Measurements from ENCODE around the gene OR51B6. TPM values are rescaled to one million over a fixed set of nuclear protein-coding genes. Genes with fewer than 3 reads are reported as not detected.

Gene OR51B6
- total and polyA plus RNA-seq, 2 experiments from 2014 or later: not detected

- Histone ChIP-seq H3K9me2 (replicated peaks; ENCODE audit: insufficient read depth) (no peaks in the 10 kb centered on the region), H3K9me3 (ENCODE audit: low read depth) (no peaks in the 10 kb centered on the region), H3K4me3 (no peak overlapping the region), H2AFZ (no peak overlapping the region), H4K20me1 (ENCODE audit: insufficient read depth, poor library complexity, severe bottlenecking) (no peaks in the 10 kb centered on the region), H3K27ac (no peak overlapping the region), H3K4me2 (no peak overlapping the region), H3K36me3 (replicated peaks; ENCODE audit: insufficient read depth, low read depth) (no peaks in the 10 kb centered on the region), H3K4me1 (ENCODE audit: insufficient read depth) (no peaks in the 10 kb centered on the region), H3K79me2 (no peaks in the 10 kb centered on the region), H3K27me3 (no peaks in the 10 kb centered on the region)
- TF ChIP-seq EZH2 (IDR thresholded peaks at IDR 0.05; ENCODE audit: borderline replicate concordance): no peak
- TF ChIP-seq CTCF (IDR thresholded peaks at IDR 0.05; ENCODE audit: poor library complexity): peak; percentile 75
- WGBS (ENCODE audit: low lambda C conversion rate, missing lambda C conversion rate): 74% methylated on average over 4 of the region's 4 CpGs
- peak; percentile 79 for DNase-seq (ENCODE audit: low spot score)
These were observed 29.5 kb downstream of the OR51B6 start for GRCh38 chr11:5380740-5381342.

- no peak within 1 kb of the TSS for H3K4me3 ChIP-seq
- WGBS (ENCODE audit: low lambda C conversion rate, missing lambda C conversion rate): 71% methylated on average over 1 of the region's 1 CpG
- H3K4me2 ChIP-seq: no peak within 1 kb of the TSS
- no peaks in the 10 kb centered on the region for H3K9me2 ChIP-seq (replicated peaks; ENCODE audit: insufficient read depth)
- no peaks in the 10 kb centered on the region for H3K27me3 ChIP-seq
- no peaks in the 10 kb centered on the region for H3K79me2 ChIP-seq
- TF ChIP-seq CTCF (IDR thresholded peaks at IDR 0.05; ENCODE audit: poor library complexity) (no peak), EZH2 (IDR thresholded peaks at IDR 0.05; ENCODE audit: borderline replicate concordance) (no peak), EZH2phosphoT487 (IDR thresholded peaks at IDR 0.05; ENCODE audit: low read depth, severe bottlenecking, unreplicated experiment) (no peak)
- no peaks in the 10 kb centered on the region for H3K36me3 ChIP-seq (replicated peaks; ENCODE audit: insufficient read depth, low read depth)
- no peaks in the 10 kb centered on the region for H3K4me1 ChIP-seq (ENCODE audit: insufficient read depth)
- DNase-seq (ENCODE audit: low spot score): no peak
- no peak within 1 kb of the TSS for H2AFZ ChIP-seq
- H3K9me3 ChIP-seq (ENCODE audit: low read depth): no peaks in the 10 kb centered on the region
- H4K20me1 ChIP-seq (ENCODE audit: insufficient read depth, poor library complexity, severe bottlenecking): no peaks in the 10 kb centered on the region
- no peak within 1 kb of the TSS for H3K27ac ChIP-seq
These were observed 32.3 kb downstream of the OR51B6 start, which contains the start of gene OR51M1 for GRCh38 chr11:5383576-5383975. Gene OR51M1, plus strand, starts transcription at chr11:5383812. Its CDS starts 5,587 bp downstream, at chr11:5389399.

- no peaks in the 10 kb centered on the region for H3K79me2 ChIP-seq
- no peak for TF ChIP-seq CTCF (IDR thresholded peaks at IDR 0.05; ENCODE audit: poor library complexity)
- no peak for TF ChIP-seq EZH2phosphoT487 (IDR thresholded peaks at IDR 0.05; ENCODE audit: low read depth, severe bottlenecking, unreplicated experiment)
- TF ChIP-seq EZH2 (IDR thresholded peaks at IDR 0.05; ENCODE audit: borderline replicate concordance): no peak
- 78% methylated on average over 2 of the region's 2 CpGs for WGBS (ENCODE audit: low lambda C conversion rate, missing lambda C conversion rate)
- no peaks in the 10 kb centered on the region for H4K20me1 ChIP-seq (ENCODE audit: insufficient read depth, poor library complexity, severe bottlenecking)
- no peaks in the 10 kb centered on the region for H3K9me2 ChIP-seq (replicated peaks; ENCODE audit: insufficient read depth)
- no peak overlapping the region for H3K4me3 ChIP-seq
- H2AFZ ChIP-seq: no peak overlapping the region
- H3K4me1 ChIP-seq (ENCODE audit: insufficient read depth): no peaks in the 10 kb centered on the region
- no peak for DNase-seq (ENCODE audit: low spot score)
- H3K4me2 ChIP-seq: no peak overlapping the region
- H3K9me3 ChIP-seq (ENCODE audit: low read depth): no peaks in the 10 kb centered on the region
- no peak overlapping the region for H3K27ac ChIP-seq
- no peaks in the 10 kb centered on the region for H3K36me3 ChIP-seq (replicated peaks; ENCODE audit: insufficient read depth, low read depth)
- H3K27me3 ChIP-seq: no peaks in the 10 kb centered on the region
These were observed 33.0 kb downstream of the OR51B6 start for GRCh38 chr11:5384335-5384734.

Measured in hepatocyte (in vitro differentiated cells).